GM18951 (cell line): ENCODE measurements around the gene SNRNP200.
"Not testable (repeated sequence)": the region's sequence is repeated elsewhere in the genome, so short reads cannot be mapped to it uniquely, and the experiment has no call there.

Source experiments
- POLR2A ChIP-seq: IDR thresholded peaks from 4 replicates; pipeline ENCODE4 v1.6.1; 2011; ENCODE audit warnings: mild to moderate bottlenecking; ENCODE audit not compliant: insufficient read length, insufficient read depth; ENCODE audit errors: extremely low read depth
- in situ Hi-C: fragments of 300-500 bp; cut with MboI; formaldehyde crosslinking; loops from one replicate; pipeline ENCODE4 v1.12.0; 2022; ENCODE audit warnings: low sequenced_read_pairs, mixed read lengths, inconsistent platforms; ENCODE audit not compliant: unreplicated experiment

Gene SNRNP200

GRCh38 chr2:96320326-96320725 is 15.0 kb upstream of the SNRNP200 start:
- TF ChIP-seq POLR2A = no peak
- in situ Hi-C loops = no loop called here

- TF ChIP-seq POLR2A = no peak
- in situ Hi-C loops = no loop called here
Observed at GRCh38 chr2:96319396-96319795, 14.1 kb upstream of the SNRNP200 start.

DNA sequence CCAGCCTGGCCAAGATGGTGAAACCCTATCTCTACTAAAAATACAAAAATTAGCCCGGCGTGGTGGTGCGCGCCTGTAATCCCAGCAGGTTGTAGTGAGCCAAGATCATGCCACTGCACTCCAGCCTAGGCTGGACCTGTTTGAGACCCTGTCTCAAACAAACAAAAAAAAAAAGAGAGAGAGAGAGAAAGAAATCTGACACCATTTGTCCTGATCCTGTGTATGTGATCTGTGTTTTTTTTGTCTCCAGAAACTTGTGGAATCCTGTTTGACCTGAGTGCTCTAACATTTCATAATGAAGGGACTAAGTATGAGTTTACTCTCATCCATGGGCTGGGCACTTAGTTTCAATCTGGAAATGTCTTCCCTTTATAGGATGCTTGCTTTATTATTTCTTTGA is 13.4 kb upstream of the SNRNP200 start:
- in situ Hi-C loops = no loop called here
- TF ChIP-seq POLR2A = no peak

DNA sequence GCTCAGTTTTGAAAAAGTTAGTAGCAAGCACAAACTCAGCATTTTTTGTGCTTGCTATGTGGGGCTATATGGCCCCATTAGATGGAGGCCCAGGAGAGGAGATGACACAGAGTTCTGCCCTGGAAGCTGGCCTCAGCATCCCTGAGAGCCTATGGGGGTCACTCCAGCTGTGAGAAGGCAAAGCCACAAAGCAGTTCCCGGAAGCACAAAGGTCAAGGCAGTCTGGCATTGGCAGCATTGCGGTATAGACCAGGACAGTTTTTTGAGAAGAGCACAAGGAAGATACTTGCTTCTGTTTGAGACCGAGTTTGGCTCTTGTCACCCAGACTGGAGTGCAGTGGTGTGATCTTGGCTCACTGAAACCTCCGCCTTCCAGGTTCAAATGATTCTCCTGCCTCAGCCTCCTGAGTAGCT is 12.2 kb upstream of the SNRNP200 start:
- in situ Hi-C loops = no loop called here
- no peak for TF ChIP-seq POLR2A

GRCh38 chr2:96316999-96317398 is 11.7 kb upstream of the SNRNP200 start:
- in situ Hi-C loops = no loop called here
- TF ChIP-seq POLR2A = no peak

DNA sequence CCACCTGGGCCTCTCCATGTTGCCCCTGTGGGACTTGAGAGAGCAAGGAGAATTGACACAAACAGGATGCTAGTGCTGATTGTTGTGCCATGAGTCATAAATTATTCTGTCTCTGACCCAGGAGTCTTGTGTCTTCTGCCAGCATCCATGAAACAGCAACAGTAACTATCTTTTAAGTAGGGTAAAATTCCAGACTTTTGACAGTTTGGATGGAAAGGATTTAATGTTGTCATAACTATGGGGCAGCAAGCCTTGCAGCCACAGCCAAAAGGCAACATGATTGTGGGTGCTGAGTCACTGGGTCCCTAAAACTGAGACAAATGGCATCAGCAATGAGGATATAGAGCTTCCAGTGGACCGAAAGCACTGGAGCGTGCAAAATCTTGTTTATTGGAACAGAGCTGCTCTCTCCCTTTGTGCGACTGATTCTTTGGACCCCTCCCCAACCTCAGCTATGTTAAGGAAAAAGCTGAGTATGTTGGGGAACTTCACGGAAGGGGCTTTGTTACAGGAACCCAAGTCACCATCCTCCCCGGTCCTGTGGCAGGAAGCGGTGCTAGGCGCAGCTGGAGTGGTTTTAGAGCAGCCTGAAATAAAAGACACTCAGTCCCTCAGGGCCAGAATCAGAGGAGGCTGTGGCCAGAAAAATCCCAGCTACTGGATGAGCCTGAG is 10.2 kb upstream of the SNRNP200 start:
- in situ Hi-C loops = no loop called here
- TF ChIP-seq POLR2A = no peak

- no peak for TF ChIP-seq POLR2A
- in situ Hi-C loops = no loop called here
Observed at GRCh38 chr2:96315005-96315399, 9.7 kb upstream of the SNRNP200 start.

- TF ChIP-seq POLR2A = no peak
- in situ Hi-C loops = no loop called here
Observed at GRCh38 chr2:96308248-96308647, 2.9 kb upstream of the SNRNP200 start.

DNA sequence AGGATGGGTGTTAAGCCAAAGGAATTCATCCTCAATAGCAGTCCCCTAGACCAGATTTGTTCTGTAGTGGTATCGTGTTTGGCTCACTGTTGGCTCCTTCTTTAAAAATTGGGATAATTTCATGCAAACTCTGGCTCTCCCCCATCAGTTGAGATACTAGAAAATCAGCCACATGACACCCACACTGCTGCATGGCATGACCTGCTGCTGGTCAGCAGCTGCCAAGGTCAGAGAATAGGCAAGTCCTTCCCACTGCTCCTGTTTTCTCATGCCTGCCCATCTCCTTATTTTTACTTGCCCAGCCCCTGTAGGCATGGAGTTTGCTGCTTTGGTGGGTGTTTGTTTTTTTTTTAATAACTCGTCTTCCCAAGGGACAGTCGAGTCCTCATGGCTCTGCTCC is 1.0 kb upstream of the SNRNP200 start:
- in situ Hi-C loops = no loop called here
- no peak for TF ChIP-seq POLR2A

DNA sequence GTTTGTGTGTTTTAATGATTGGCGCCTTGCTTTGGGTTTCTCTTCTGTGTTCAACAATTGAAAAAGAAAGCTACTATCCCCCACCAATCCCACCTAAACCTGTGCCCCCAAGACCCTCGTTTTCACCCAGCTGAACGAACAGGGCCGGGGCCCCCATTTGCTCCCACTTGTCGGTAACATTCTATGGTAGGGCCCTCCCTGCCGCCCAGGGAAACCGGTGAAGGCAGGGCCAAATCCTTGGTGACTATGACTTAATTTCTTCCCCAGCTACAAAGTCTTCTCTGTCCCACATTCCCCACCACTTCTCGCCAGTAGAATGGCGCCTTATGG is 598 bp upstream of the SNRNP200 start:
- TF ChIP-seq POLR2A = no peak

DNA sequence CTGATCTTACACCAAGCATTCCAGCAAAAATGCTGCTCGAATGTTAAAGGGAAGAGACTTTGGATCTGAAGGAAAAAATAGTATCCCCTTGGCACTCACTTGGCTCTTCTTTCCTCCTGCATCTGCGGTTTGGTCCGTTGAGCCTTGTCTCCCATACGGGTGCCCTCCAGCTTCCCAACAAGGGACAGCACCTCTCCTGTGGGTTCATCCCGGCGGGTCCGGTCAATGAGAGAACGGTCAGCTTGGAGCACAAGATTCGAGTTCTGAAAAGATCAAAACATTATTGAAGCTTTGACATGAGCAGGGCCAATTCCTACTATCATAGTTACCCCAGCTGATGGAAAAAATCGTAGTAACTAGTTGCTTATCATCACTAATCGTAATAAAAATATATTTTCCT is 740 bp downstream of the SNRNP200 start:
- TF ChIP-seq POLR2A = no peak
- in situ Hi-C loops = no loop called here

More for the DNA sequence above, 598 bp upstream of the SNRNP200 start:
- in situ Hi-C loops = no loop called here

- in situ Hi-C loops = no loop called here
- no peak for TF ChIP-seq POLR2A
Observed at GRCh38 chr2:96301865-96302264, 3.5 kb downstream of the SNRNP200 start.

DNA sequence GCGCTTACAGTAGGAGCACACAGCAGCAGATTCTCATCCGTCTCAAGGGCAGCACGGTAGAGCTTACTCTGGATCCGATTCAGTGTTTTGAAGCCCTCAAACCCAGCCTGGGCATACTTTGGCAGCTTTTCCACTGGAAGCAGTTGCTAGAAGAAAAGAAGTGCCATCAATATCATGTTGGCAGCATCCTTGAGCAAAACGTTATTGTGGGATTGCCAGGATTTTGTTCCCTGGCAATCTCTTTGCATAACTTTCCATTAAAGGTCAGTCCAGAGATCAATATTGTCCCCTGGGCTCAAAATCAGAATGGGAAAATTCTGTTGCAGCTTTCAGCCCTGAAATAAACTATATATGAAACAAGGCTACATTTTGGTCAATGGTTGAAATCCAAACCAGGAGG is 8.4 kb downstream of the SNRNP200 start:
- TF ChIP-seq POLR2A = no peak
- in situ Hi-C loops = no loop called here

DNA sequence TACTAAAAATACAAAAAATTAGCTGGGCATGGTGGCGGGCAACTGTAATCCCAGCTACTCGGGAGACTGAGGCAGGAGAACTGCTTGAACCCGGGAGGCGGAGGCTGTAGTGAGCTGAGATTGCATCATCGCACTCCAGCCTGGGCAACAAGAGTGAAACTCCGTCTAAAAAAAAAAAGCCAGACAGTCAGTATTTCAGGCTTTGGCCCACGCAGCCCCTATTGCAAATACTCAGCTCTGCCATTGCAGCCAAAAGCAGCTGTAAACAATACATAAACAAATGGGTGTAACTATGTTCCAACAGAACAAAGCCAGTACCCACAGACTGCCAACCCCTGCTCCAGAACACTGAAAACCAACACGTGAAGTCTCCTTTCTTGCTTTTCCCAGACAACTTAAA is 11.1 kb downstream of the SNRNP200 start:
- in situ Hi-C loops = not testable (repeated sequence)

DNA sequence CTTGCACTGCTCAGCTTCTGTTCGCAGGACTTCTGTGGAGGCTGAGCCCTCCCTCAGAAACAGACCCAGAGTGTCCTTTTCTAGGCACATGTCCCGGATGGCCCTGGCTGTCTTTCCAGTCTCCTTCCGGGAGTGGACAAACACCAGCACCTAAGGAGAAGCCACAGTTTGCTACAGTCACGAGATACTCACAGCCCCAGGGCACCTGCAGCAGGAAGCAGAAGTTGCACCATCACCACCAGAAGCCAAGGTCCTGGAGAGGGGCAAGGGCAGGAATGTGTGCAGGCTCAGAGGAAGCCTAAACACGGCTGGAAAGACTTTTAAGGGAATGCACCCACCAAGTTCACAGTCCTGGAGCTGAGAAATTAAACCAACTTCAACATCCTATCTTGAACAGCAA is 13.6 kb downstream of the SNRNP200 start:
- in situ Hi-C loops = no loop called here
- no peak for TF ChIP-seq POLR2A
